Caco-2 (cell line): Measurements from ENCODE around the gene TUBB4A. TPM values are rescaled to one million over a fixed set of nuclear protein-coding genes. Genes with fewer than 3 reads are reported as not detected.

Experiments
- BruUV-seq: library from RNA; stranded (reverse); fragments of 400-500 nt; replicated peaks from 2 replicates; lab custom pipeline; 2021; lab: Mats Ljungman, UMichigan
- CTCF ChIA-PET: fragments of 300-600 bp; sonication (Branson Sonifier 250); formaldehyde crosslinking; loops from one replicate; lab custom pipeline; 2022; ENCODE audit warnings: antibody characterized with exemption; lab: Charles Lee
- POLR2A ChIA-PET: fragments of 300-600 bp; sonication (Branson Sonifier 250); formaldehyde crosslinking; loops from one replicate; lab custom pipeline; 2022; ENCODE audit warnings: antibody characterized with exemption; lab: Charles Lee
- DNase-seq, 2 experiments: peaks; one replicate each; pipeline versions ENCODE4 v3.0.0 to v3.0.0-alpha.2; 2020 to 2022
- H3K27me3 ChIP-seq: replicated peaks from 2 replicates; pipeline ENCODE4 v1.6.0; 2011; ENCODE audit warnings: low read length; ENCODE audit not compliant: control insufficient read depth, insufficient read depth
- H3K36me3 ChIP-seq: 2 replicates; pipeline ENCODE4 v1.5.1; 2011; ENCODE audit warnings: low read length; ENCODE audit not compliant: control insufficient read depth, insufficient read depth
- H3K4me1 ChIP-seq: fragments of 250-450 bp; sonication (Bioruptor Pico); 2 replicates; pipeline ENCODE4 v1.5.1; 2020; ENCODE audit warnings: mild to moderate bottlenecking
- H3K4me3 ChIP-seq: 2 replicates; pipeline ENCODE4 v1.5.1; 2011; ENCODE audit warnings: low read depth, mild to moderate bottlenecking, control low read depth, low read length
- H3K9me3 ChIP-seq: fragments of 250-450 bp; sonication (Bioruptor Pico); 2 replicates; pipeline ENCODE4 v1.5.1; 2020; ENCODE audit warnings: mild to moderate bottlenecking, moderate library complexity
- H3K27ac Mint-ChIP-seq: one replicate; pipeline ENCODE4 v1.8.0; 2022; ENCODE audit warnings: mixed read lengths; ENCODE audit not compliant: unreplicated experiment
- H3K27me3 Mint-ChIP-seq: one replicate; pipeline ENCODE4 v1.8.0; 2022; ENCODE audit warnings: mixed read lengths; ENCODE audit not compliant: insufficient read depth, unreplicated experiment
- H3K36me3 Mint-ChIP-seq: one replicate; pipeline ENCODE4 v1.8.0; 2022; ENCODE audit warnings: mild to moderate bottlenecking, mixed read lengths; ENCODE audit not compliant: insufficient read depth, unreplicated experiment
- H3K4me1 Mint-ChIP-seq: one replicate; pipeline ENCODE4 v1.8.0; 2022; ENCODE audit warnings: low read depth, mixed read lengths; ENCODE audit not compliant: unreplicated experiment
- H3K4me3 Mint-ChIP-seq: one replicate; pipeline ENCODE4 v1.8.0; 2022; ENCODE audit warnings: mild to moderate bottlenecking, moderate library complexity, mixed read lengths; ENCODE audit not compliant: unreplicated experiment
- H3K9me3 Mint-ChIP-seq: one replicate; pipeline ENCODE4 v1.8.0; 2022; ENCODE audit warnings: mixed read lengths; ENCODE audit not compliant: unreplicated experiment
- CTCF ChIP-seq, 2 experiments: fragments of 200-600 bp in 1 of 2; IDR thresholded peaks; 1 replicate in 1 of 2; 2 replicates in 1 of 2; pipeline versions ENCODE4 v1.5.1 to v1.8.0; 2011 to 2022; ENCODE audit warnings: antibody characterized with exemption in 1 of 2, control low read depth in 1 of 2, inconsistent platforms in 1 of 2, low read depth in 1 of 2, low read length in 1 of 2, mild to moderate bottlenecking in 1 of 2, moderate library complexity in 1 of 2; ENCODE audit not compliant: insufficient read depth in 1 of 2, severe bottlenecking in 1 of 2, unreplicated experiment in 1 of 2
- intact Hi-C: fragments of 100-400 bp; cut with micrococcal nuclease; formaldehyde crosslinking; loops from one replicate; pipeline ENCODE4 v1.10.0; 2022; ENCODE audit not compliant: unreplicated experiment
- total RNA-seq: library from RNA; stranded (reverse); gene quantifications from 2 replicates; pipeline ENCODE4 v1.2.3, GENCODE V29; 2022

Gene TUBB4A
- total RNA-seq, 1 experiment from 2014 or later: 6.0 TPM

DNA sequence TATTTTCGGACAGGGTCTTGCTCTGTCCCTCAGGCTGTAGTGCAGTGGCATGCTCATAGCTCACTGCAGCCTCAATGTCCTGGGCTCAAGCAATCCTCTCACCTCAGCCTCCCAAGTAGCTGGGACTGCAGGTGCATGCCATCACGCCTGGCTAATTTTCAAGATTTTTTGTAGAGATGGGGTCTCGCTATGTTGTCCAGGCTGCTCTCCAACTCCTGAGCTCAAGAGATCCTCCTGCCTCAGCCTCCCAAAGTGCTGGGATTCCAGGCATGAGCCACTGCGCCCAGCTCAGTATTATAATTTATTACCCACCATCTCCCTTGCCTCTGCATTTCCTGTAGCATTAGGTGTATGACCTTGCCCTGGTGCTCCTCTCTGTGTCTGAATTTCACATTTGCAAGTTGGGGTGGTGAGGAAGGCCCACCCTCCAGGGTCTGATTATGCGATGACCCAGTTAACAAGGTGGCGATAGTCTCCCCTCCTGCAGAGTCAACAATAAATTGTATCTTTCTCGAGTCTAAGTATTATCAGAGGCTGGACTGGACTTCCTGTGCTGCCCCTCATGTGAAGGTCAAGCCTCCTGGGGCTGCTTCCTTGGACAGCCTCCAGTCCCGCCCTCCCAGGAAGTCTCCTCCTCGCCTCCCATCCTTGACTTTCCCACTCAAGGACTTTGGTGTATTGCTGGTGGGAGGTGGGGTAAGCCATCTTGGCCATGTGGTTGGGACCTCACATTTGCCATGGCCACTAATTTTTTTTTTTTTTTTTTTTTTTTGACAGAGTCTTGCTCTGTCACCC is 1.5 kb upstream of the TUBB4A start:
- H3K27ac Mint-ChIP-seq: no peak overlapping the region
- H3K9me3 ChIP-seq: no peaks in the 10 kb centered on the region
- BruUV-seq: no TSS peak
- H3K27me3 ChIP-seq: no peaks in the 10 kb centered on the region
- H3K27me3 Mint-ChIP-seq: no peaks in the 10 kb centered on the region
- no peak for DNase-seq
- H3K4me3 Mint-ChIP-seq: no peak overlapping the region
- intact Hi-C loops: no loop called here
- peaks cover 8% of the 10 kb centered on the region for H3K4me1 ChIP-seq
- H3K36me3 Mint-ChIP-seq: no peaks in the 10 kb centered on the region
- no peaks in the 10 kb centered on the region for H3K9me3 Mint-ChIP-seq
- POLR2A ChIA-PET: interaction anchor here (0.5 kb wide), 1 partner anchor 48 kb away, joined by 5 read pairs; no protein-coding TSS in a partner anchor
- no peaks in the 10 kb centered on the region for H3K36me3 ChIP-seq
- TF ChIP-seq CTCF (IDR thresholded peaks at IDR 0.05; ENCODE audit: insufficient read depth in 1 of 2, low read depth in 1 of 2, low read length in 1 of 2, severe bottlenecking in 1 of 2, unreplicated experiment in 1 of 2): no peak
- no peak overlapping the region for H3K4me3 ChIP-seq
- no peaks in the 10 kb centered on the region for H3K4me1 Mint-ChIP-seq
- CTCF ChIA-PET: interaction anchor here (1.0 kb wide), 1 partner anchor 9 kb away, joined by 4 read pairs; no protein-coding TSS in a partner anchor

- no peak for DNase-seq
- H3K27ac Mint-ChIP-seq: no peak overlapping the region
- intact Hi-C loops: no loop called here
- CTCF ChIA-PET: interaction anchor here (0.6 kb wide), 1 partner anchor 20 kb away, joined by 3 read pairs; no protein-coding TSS in a partner anchor
- no peaks in the 10 kb centered on the region for H3K27me3 Mint-ChIP-seq
- no peaks in the 10 kb centered on the region for H3K9me3 ChIP-seq
- H3K4me1 Mint-ChIP-seq: no peaks in the 10 kb centered on the region
- no peak for TF ChIP-seq CTCF (IDR thresholded peaks at IDR 0.05; ENCODE audit: insufficient read depth in 1 of 2, low read depth in 1 of 2, low read length in 1 of 2, severe bottlenecking in 1 of 2, unreplicated experiment in 1 of 2)
- H3K36me3 ChIP-seq: no peaks in the 10 kb centered on the region
- H3K9me3 Mint-ChIP-seq: no peaks in the 10 kb centered on the region
- H3K27me3 ChIP-seq: no peaks in the 10 kb centered on the region
- no TSS peak for BruUV-seq
- POLR2A ChIA-PET: no interaction called here
- H3K4me3 ChIP-seq: peak overlapping the region; percentile 51
- no peaks in the 10 kb centered on the region for H3K36me3 Mint-ChIP-seq
- peaks cover 8% of the 10 kb centered on the region for H3K4me1 ChIP-seq
- peak overlapping the region; percentile 68 for H3K4me3 Mint-ChIP-seq
Observed at GRCh38 chr19:6500837-6501739, 1.0 kb downstream of the TUBB4A start.

DNA sequence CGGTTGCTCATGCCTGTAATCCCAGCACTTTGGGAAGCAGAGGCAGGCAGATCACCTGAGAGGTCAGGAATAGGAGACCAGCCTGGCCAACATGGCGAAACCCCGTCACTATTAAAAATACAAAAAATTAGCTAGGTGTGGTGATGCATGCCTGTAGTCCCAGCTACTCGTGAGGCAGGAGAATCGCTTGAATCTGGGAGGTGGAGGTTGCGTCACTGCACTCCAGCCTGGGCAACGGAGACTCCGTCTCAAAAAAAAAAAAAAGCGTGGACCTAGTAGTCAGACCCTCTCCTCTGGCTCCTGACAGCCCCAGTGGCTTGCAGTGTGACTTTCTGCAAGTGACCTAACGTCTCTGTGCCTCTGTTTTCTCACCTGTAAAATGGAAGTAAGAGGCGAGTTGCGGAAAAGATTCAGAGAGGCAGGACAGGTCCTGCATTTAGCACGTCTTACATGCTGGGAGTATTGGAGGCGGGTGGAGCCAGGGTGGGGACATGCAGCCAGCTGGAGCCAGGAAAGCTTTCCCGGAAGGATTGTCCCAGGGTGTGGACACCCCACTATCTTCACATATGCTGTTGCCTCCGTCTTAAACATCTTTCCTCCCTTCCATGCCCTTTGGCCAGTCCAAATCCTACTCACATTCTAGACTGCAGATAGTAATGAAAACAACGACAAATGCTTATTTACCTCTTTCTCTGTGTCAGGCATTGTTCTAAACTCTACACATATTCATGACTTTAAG is 2.9 kb downstream of the TUBB4A start:
- H3K4me3 Mint-ChIP-seq: no peak overlapping the region
- TF ChIP-seq CTCF (IDR thresholded peaks at IDR 0.05; ENCODE audit: insufficient read depth in 1 of 2, low read depth in 1 of 2, low read length in 1 of 2, severe bottlenecking in 1 of 2, unreplicated experiment in 1 of 2): no peak
- no TSS peak for BruUV-seq
- no peaks in the 10 kb centered on the region for H3K27me3 Mint-ChIP-seq
- no peaks in the 10 kb centered on the region for H3K36me3 ChIP-seq
- no peak overlapping the region for H3K4me3 ChIP-seq
- peaks cover 6% of the 10 kb centered on the region for H3K4me1 Mint-ChIP-seq
- ChIA-PET POLR2A (no interaction called here), CTCF (no interaction called here)
- H3K36me3 Mint-ChIP-seq: no peaks in the 10 kb centered on the region
- H3K4me1 ChIP-seq: no peaks in the 10 kb centered on the region
- H3K9me3 ChIP-seq: no peaks in the 10 kb centered on the region
- intact Hi-C loops: no loop called here
- no peaks in the 10 kb centered on the region for H3K27me3 ChIP-seq
- DNase-seq: no peak
- no peaks in the 10 kb centered on the region for H3K9me3 Mint-ChIP-seq
- no peak overlapping the region for H3K27ac Mint-ChIP-seq
